Left hindlimb (tissue), 1 donor: ENCODE results near the gene OSMR.
A peak's percentile ranks its signal among the peaks of the same experiment; 100 is the strongest.

Experiments
- DNase-seq: peaks from one replicate; pipeline ENCODE4 v3.0.0-alpha.2; 2018

The OSMR gene

GRCh38 chr5:38845526-38846378 lies at the start of gene OSMR:
TSS of gene OSMR (plus strand) at chr5:38846012. CDS start at chr5:38869045, 23,033 bp downstream.
- DNase-seq = peak; percentile 91

DNA sequence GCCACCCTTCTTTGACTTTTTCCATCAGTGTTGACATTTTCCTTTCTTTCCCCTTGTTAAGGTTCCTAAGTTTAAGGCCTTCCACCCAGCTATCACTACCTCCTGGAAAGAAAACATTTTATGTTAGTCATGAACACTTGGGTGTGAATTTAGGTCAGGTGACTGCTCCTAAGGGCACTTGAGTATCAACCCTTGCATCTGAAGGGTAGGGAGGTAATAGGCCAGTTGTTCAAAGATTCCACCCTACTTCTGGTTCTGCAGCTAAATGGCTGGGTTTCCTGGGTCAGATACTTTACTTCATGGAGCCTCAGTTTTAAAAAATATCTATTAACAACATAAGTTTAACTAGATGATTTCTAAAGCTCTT lies 49.1 kb upstream of the OSMR start:
- no peak for DNase-seq

- DNase-seq = no peak
Measured at GRCh38 chr5:38797838-38798237, 48.0 kb upstream of the OSMR start.

- no peak for DNase-seq
Measured at GRCh38 chr5:38799556-38800377, 46.0 kb upstream of the OSMR start.

DNA sequence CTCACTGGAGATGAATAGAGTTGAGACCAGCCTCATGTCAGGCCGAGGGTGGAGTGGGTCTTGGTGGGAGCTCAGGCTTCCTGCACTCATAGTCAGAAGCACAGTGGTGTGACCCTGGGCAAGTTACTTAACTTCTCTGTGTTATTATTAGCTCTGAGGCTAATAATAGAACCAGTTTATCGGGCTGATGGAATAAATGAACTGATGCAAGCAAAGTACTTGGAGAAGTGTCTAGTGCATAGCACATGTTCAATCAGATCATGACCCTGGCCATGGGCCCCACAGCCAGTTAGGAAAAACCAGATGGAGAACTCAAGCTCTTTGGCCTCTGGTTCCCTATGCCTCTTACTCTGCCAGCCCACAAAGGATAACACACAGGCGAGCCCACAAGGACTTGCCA lies 45.3 kb upstream of the OSMR start:
- DNase-seq = no peak

GRCh38 chr5:38802125-38802524 lies 43.7 kb upstream of the OSMR start:
- DNase-seq = no peak

DNA sequence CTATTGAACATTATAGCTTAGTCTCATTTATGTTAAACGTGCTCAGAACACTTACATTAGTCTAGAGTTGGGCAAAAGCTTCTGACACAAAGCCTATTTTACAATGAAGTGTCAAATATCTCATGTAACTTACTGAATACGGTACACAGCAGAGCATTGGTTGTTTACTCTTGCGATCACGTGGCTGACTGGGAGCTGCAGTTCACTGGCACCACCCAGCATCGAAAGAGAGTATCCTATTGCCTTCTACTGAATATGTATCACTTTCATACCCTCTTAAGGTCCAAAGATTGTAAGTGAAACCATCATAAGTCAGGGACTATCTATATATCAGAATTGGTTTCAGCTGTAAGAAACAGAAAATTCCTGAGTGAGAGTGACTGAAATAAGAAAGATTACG lies 42.6 kb upstream of the OSMR start:
- DNase-seq = no peak

DNA sequence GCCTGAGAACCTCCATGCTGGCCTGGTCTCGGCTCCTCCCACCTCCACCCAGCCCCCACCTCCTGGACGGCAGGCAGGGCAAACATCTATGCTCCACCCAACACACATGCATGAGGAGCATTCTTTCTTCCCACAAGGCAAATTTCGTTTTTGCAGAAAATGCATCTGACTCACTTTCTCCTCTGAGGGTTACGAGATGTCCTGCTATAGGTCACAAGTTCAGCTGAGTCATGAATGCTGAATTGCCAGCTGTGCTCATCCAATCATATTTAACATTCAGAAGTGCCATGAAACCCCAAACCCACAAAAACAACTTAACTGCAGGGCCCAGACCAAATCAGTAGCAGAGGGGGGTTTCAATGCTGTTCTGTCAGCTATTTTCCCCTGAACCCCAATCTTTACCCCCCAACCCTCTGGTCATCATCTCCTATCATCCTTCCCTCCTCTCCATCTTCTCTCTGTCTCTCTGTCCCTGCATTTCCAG lies 39.0 kb upstream of the OSMR start:
- DNase-seq = peak; percentile 45

GRCh38 chr5:38807570-38808483 lies 38.0 kb upstream of the OSMR start:
- no peak for DNase-seq

DNA sequence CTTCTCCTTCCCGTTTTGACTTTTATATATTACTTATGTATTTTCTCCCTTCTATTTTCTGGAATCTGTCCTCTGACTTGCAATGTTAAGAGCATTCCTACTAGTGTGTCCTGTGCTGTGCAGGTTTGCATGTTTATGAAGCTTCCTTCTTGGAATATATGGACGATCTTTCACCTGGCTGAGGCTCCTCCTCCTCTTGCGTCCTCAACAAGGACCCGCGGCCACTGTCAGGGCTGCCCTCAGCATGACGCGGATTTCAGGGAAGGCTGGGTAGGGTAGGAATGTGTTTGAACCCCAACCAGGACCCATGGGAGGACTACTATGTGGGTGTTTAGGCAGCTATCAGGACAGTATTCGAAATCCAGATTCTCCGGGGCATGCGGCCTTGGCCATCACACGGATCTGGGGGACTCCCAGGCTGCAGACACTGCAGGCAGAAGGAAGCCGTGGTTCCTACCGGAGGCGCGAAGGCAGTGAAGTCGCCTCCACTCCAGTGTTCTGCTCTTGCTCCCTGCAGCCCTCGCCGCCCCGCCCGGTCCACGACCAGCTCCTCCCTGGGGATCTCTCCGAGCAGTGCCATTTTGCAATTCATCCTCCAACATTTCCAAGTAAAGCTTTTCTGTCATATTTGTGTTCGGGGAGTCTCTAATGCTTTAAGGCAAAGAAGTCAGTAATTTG lies 37.0 kb upstream of the OSMR start:
- DNase-seq = peak; percentile 49

DNA sequence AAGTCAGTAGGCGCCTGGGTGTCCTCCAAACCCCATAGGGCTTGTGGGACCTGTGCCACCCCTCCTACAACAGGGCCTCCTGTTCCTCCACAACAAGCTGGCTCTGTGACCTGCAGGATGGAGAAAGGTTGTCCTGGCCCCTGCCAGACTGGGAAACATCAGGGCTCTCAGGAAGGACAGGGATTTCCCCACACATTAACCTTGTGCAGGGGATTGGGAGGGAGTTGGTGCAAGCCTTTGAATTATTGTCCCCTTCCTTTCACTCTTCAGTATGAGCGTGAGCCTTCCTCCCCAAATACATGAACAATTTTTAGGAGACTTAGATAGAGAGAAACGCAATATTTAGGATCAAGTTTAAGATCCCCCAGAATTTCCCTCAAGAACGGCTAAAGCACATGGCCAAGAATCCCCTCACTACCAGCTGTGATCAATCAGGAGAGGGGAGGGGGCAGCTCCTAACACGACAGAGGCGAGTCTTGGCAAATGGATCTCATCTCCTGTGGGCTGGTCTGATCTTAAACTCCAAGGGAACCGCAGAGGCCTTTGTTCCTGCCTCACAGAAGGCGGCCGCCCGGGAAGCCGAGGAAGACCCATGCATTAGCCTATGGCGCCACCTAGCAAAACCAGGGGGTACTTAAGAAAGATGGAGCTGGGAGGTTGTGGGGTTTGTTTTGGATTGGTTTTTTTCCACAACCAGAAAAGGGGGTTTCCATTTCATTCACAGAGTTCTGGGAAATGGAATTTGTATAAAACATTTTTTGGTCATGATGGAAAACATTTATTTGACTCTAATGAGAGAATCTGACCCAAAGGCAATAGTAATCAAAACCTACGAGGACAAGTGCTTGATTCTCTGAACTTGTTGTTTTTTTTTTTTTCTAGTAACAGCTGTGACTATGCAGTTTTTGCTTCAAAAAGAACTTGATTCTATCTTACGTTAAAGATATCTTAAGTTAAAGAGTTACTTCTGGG lies 36.1 kb upstream of the OSMR start:
- peak; percentile 90 for DNase-seq

DNA sequence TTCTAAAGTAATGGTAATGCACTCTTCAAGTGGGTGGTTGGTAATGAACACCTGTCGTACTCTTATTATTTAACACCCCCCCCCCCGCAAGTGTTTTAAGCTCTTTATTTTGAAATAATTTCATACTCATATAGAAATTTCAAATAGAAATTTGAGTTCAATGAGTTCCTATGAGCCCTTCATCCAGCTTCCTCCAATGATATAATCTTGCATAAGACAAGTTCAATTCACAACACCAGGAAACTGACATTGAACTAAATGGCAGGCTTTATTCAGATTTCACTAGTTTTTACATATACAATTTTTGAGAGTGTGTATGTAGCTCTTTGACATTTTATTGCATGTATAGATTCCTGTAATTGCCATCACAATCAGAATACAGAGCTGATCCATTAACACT lies 30.9 kb upstream of the OSMR start:
- DNase-seq = no peak

- DNase-seq = no peak
Measured at GRCh38 chr5:38816083-38817030, 29.5 kb upstream of the OSMR start.

- no peak for DNase-seq
Measured at GRCh38 chr5:38821679-38822078, 24.1 kb upstream of the OSMR start.

DNA sequence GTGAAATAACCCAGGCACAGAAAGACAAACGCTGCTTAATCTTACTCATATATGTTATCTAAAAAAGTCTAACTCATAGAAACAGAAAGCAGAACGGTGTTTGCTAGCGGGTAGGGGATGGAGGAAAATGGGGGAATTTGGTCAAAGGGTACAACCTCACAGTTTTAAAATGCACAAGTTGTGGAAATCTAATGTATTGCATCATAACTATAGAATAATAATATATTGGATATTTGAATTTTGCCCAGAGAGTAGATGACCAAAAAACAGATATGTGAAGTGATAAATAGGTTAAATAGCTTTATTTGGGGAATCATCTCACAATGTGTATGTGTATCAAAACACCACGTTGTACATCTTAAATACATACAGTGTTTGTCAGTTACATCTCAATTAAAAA lies 22.3 kb upstream of the OSMR start:
- no peak for DNase-seq

- no peak for DNase-seq
Measured at GRCh38 chr5:38824821-38825220, 21.0 kb upstream of the OSMR start.

DNA sequence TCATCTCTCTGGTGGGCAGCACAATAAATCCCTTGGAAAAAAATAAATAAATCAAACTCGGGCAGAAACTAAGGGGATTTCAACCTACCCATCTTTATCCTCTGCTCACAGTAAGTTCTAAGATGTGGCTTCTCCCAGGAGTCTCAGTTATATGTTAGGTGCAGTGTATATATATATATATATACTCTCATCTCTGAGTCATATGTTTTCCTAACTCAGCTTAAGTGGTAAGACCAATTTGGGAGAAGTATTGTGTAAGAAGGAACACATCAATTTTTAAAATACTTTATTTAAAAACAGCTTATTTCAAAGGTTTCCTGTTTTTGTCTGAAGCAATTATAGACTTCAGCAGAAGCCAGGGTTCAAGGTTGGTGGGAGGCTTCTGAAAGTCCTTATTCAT lies 20.3 kb upstream of the OSMR start:
- DNase-seq = no peak

DNA sequence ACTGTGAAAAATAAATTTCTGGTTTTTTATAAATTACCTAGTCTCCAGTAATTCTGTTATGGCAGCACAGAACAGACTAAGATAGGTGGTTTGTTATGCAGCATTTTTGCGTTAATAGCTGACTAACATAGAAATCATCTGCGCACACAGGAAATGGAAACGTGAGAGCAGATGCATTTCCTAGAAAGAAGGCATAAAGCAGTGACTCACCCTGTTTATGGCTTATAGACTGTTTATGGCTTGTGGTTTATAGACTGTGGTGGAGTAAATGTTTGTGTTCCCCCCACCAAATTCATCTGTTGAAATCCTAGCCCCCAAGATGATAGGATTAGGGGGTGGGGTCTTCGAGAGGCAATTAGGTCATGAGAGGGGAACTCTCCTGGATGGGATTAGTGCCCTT lies 18.3 kb upstream of the OSMR start:
- no peak for DNase-seq

GRCh38 chr5:38830521-38831051 lies 15.2 kb upstream of the OSMR start:
- no peak for DNase-seq

- DNase-seq = no peak
Measured at GRCh38 chr5:38831117-38831516, 14.7 kb upstream of the OSMR start.
